GM12875 (cell line): ENCODE data around the gene CNTN4.

Experiments used
- H3K4me3 ChIP-seq: one replicate; pipeline ENCODE4 v1.5.1; 2011; ENCODE audit warnings: low read depth, low read length, control low read depth
- CTCF ChIP-seq: IDR thresholded peaks from 2 replicates; pipeline ENCODE4 v1.5.1; 2011; ENCODE audit warnings: low read depth, mild to moderate bottlenecking, control low read depth, inconsistent platforms, low read length, moderate library complexity, borderline replicate concordance; ENCODE audit not compliant: insufficient read depth

Gene CNTN4

DNA sequence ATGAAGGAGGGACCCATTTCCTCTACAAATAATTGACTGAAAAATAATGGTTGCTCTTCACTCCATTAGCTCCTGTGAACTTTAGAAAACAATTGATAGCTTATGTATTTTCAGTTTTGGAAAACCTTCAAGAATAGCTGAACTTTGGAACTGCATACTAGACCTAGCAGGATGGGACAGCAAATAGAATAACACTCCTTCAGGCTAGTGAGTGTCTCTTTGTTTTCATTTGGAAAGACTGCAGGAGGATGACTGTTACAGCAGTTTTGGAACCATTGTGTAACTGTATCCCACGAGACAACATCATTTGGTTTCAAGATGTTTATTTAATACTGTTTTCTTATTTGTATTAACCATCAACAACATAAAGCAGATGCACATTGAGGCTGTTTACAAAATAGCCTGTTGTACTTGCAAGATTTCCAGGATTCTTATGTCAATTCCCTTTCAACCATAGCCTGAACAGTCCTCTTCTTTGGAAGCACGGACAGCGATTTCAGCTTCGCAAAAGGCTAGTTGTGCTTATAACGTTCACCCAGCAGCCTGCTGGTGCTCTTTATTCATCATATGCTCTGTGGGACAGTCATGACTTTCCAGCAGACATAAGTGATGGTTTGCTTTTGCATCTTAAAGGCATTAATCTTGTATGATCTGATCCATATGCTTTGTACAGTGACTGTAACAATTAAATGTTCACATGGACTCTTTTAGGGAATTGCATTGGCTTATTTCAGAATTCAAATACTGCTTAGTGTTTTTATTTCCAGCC lies 676.0 kb downstream of the CNTN4 start:
- TF ChIP-seq CTCF: no peak
- H3K4me3 ChIP-seq: no peak overlapping the region

DNA sequence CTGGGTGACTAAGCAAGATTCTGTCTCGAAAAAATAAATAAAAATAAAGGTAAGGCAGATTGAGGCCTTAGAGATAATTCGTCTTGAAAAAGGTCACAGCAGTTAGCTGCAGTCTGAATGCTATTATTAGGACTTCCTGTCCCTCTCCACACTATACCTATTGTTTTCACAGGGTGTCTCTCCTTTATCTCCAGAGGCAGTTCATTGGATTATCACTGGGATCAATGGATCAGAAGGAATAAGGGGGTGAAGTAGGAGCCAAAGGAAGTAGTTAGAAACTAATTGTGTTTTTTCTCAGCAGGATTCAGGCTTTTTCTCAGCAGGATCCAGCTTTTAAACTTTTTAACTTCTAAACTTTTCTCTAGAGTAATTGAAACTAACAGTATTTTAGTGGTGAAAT lies 684.6 kb downstream of the CNTN4 start:
- H3K4me3 ChIP-seq: no peak overlapping the region
- no peak for TF ChIP-seq CTCF

DNA sequence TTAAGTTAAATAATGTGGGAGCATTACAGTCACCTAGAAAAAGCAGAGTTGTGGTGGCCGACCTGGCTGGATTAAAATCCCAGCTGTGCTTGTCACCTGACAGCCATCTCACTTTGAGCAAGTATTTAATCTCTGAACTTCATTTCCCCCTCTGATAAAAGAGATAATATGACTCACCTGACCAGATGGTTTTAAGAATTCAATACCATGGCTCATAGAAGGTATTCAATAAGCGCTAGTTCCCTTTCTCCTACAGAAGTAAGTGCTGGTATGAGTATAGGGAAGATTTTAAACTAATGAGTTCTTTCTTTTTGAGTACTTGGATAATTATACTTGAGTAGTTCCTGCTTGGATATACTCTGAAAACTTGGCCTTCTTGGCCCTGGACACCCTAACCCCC lies 686.0 kb downstream of the CNTN4 start:
- TF ChIP-seq CTCF: no peak
- no peak overlapping the region for H3K4me3 ChIP-seq

- no peak for TF ChIP-seq CTCF
- no peak overlapping the region for H3K4me3 ChIP-seq
Observed at GRCh38 chr3:2790266-2790815, 691.7 kb downstream of the CNTN4 start.

- H3K4me3 ChIP-seq: no peak overlapping the region
- TF ChIP-seq CTCF: no peak
Observed at GRCh38 chr3:2792432-2792831, 693.8 kb downstream of the CNTN4 start.

- no peak overlapping the region for H3K4me3 ChIP-seq
- no peak for TF ChIP-seq CTCF
Observed at GRCh38 chr3:2793987-2794386, 695.3 kb downstream of the CNTN4 start.

DNA sequence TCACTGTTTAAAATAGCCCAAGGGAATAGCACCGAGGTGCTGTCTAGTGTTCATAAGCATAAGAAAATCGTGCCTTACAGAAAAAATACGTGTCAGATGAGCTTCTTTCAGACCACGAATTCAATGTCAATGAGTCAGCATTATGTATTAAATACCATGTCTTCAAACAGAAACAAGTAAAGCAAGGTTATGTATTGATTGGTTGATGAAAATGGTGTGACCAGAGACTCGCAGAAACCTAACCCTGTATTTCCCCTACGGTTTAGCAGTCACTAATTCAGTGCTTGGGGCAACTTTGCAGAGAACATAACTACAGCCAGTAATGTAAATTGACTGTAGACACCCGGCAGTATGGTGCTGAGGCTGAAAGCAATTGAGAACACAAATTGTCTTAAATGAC lies 703.8 kb downstream of the CNTN4 start:
- H3K4me3 ChIP-seq: no peak overlapping the region
- no peak for TF ChIP-seq CTCF
